ENCODE data around the gene IFT122. TPM values are rescaled to one million over a fixed set of nuclear protein-coding genes. Genes with fewer than 3 reads are reported as not detected.

IFT122 gene
- total RNA-seq, 2 experiments from 2014 or later = 21.6 to 37.0 TPM

DNA sequence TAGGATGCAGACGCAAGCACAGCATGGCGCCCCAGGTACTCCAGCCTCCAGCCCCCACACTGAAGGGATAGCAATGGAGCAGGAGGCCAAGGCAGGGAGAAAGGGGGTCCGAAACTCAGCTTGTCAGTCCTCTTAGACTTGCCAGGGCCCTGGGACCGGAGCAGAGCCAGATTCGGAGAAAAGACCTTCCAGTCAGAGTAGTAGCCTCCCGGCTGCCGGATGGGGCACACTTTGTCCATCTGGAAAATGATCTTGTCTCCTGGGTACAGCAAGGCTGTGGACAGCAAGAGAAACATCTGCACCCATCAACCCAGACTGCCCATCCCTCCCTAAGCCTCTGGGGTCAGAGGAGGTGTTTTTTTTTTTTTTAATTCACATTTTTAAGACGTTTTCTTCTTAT lies 35.9 kb upstream of the IFT122 start:
- TF ChIP-seq, protein P1, sequence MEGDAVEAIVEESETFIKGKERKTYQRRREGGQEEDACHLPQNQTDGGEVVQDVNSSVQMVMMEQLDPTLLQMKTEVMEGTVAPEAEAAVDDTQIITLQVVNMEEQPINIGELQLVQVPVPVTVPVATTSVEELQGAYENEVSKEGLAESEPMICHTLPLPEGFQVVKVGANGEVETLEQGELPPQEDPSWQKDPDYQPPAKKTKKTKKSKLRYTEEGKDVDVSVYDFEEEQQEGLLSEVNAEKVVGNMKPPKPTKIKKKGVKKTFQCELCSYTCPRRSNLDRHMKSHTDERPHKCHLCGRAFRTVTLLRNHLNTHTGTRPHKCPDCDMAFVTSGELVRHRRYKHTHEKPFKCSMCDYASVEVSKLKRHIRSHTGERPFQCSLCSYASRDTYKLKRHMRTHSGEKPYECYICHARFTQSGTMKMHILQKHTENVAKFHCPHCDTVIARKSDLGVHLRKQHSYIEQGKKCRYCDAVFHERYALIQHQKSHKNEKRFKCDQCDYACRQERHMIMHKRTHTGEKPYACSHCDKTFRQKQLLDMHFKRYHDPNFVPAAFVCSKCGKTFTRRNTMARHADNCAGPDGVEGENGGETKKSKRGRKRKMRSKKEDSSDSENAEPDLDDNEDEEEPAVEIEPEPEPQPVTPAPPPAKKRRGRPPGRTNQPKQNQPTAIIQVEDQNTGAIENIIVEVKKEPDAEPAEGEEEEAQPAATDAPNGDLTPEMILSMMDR (conservative IDR thresholded peaks at IDR 0.05; ENCODE audit: low read length) = no peak
- no peak for TF ChIP-seq EZH2phosphoT487 (IDR thresholded peaks at IDR 0.05; ENCODE audit: borderline replicate concordance, low read depth, low read length)
- POLR2A ChIA-PET = interaction anchor here (1.1 kb wide), 1 partner anchor 12 kb away, joined by 6 read pairs; no protein-coding TSS in a partner anchor
- Histone ChIP-seq H3K4me1 (ENCODE audit: insufficient read depth, low read length, poor library complexity, severe bottlenecking) (peaks cover 11% of the 10 kb centered on the region), H3K36me3 (ENCODE audit: insufficient read depth, low read length) (no peaks in the 10 kb centered on the region), H3K9me2 (ENCODE audit: insufficient read depth, low read length) (no peaks in the 10 kb centered on the region), H3K4me2 (ENCODE audit: low read length) (no peak overlapping the region), H3K9me3 (ENCODE audit: low read length) (no peaks in the 10 kb centered on the region), H3K27ac (ENCODE audit: low read depth, low read length, poor library complexity, severe bottlenecking) (no peak overlapping the region), H3K4me3 (ENCODE audit: low read depth, low read length, poor library complexity, severe bottlenecking) (no peak overlapping the region), H3K79me2 (ENCODE audit: insufficient read depth, low read depth, low read length) (peaks cover 1% of the 10 kb centered on the region), H4K20me1 (ENCODE audit: insufficient read depth, low read length) (no peaks in the 10 kb centered on the region), H2AFZ (ENCODE audit: low read length) (no peak overlapping the region)
- CTCF ChIA-PET (ENCODE audit: unreplicated experiment) = no interaction called here
- no peak for DNase-seq (ENCODE audit: low spot score)
- no TSS peak for BruUV-seq (replicated peaks)
- intact Hi-C loops (cut with micrococcal nuclease; ENCODE audit: unreplicated experiment) = no loop called here

DNA sequence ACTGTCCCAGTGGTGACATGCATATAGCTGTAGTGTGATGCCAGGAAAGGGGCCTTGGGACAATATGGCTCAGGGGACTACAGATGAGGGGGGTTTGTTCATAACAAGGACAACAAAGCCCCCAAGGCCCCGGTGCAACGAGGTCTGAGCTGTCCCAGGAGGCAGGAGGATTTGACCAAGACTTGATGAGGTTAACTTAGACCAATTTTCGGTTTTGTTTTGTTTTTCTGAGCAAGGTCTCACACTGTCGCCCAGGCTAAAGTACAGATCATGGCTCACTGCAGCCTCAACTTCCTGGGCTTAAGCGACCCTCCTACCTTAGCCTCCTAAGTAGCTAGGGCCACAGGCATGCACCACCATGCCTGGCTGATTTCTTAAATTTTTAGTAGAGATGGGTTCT lies 35.4 kb upstream of the IFT122 start:
- ChIA-PET CTCF (ENCODE audit: unreplicated experiment) (no interaction called here), POLR2A (interaction anchor here (0.6 to 1.1 kb wide), 2 partner anchors 12 to 122 kb away, joined by 3 to 6 read pairs; no protein-coding TSS in a partner anchor)
- intact Hi-C loops (cut with micrococcal nuclease; ENCODE audit: unreplicated experiment) = no loop called here
- H2AFZ ChIP-seq (ENCODE audit: low read length) = no peak overlapping the region
- no peak for DNase-seq (ENCODE audit: low spot score)
- H3K9me2 ChIP-seq (ENCODE audit: insufficient read depth, low read length) = no peaks in the 10 kb centered on the region
- no peak overlapping the region for H3K4me3 ChIP-seq (ENCODE audit: low read depth, low read length, poor library complexity, severe bottlenecking)
- H4K20me1 ChIP-seq (ENCODE audit: insufficient read depth, low read length) = no peaks in the 10 kb centered on the region
- no peaks in the 10 kb centered on the region for H3K9me3 ChIP-seq (ENCODE audit: low read length)
- H3K79me2 ChIP-seq (ENCODE audit: insufficient read depth, low read depth, low read length) = no peaks in the 10 kb centered on the region
- BruUV-seq (replicated peaks) = no TSS peak
- peaks cover 11% of the 10 kb centered on the region for H3K4me1 ChIP-seq (ENCODE audit: insufficient read depth, low read length, poor library complexity, severe bottlenecking)
- no peak overlapping the region for H3K27ac ChIP-seq (ENCODE audit: low read depth, low read length, poor library complexity, severe bottlenecking)
- H3K36me3 ChIP-seq (ENCODE audit: insufficient read depth, low read length) = no peaks in the 10 kb centered on the region
- H3K4me2 ChIP-seq (ENCODE audit: low read length) = no peak overlapping the region
- TF ChIP-seq EZH2phosphoT487 (IDR thresholded peaks at IDR 0.05; ENCODE audit: borderline replicate concordance, low read depth, low read length) = no peak
- TF ChIP-seq, protein P1 (conservative IDR thresholded peaks at IDR 0.05; ENCODE audit: low read length) = no peak

DNA sequence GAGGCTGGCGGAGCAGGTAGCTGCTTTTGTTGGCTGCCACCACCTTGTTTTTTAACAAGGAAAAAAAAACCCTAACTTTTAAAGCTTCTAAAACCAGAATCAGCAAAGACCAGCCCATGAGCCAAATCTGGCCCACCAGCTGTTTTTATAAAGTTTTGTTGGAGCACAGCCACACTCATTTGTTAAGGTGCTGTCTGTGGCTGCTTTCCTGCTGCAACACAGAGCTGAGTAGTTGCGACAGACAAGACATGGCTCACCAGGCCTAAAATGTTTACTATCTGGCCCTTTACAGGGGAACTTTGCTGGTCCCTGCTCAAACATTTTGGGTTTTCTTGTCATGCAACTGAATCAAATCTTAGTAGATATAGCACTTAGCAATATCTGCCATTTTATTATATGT lies 30.5 kb upstream of the IFT122 start:
- no peaks in the 10 kb centered on the region for H3K9me3 ChIP-seq (ENCODE audit: low read length)
- intact Hi-C loops (cut with micrococcal nuclease; ENCODE audit: unreplicated experiment) = no loop called here
- no peaks in the 10 kb centered on the region for H3K9me2 ChIP-seq (ENCODE audit: insufficient read depth, low read length)
- no peak overlapping the region for H3K4me3 ChIP-seq (ENCODE audit: low read depth, low read length, poor library complexity, severe bottlenecking)
- ChIA-PET CTCF (ENCODE audit: unreplicated experiment) (interaction anchor here (0.6 to 1.9 kb wide), 2 partner anchors 10 to 113 kb away, joined by 3 to 6 read pairs; no protein-coding TSS in a partner anchor), POLR2A (interaction anchor here (0.7 to 2.2 kb wide), 6 partner anchors 10 to 1809 kb away, joined by 3 to 9 read pairs (median 3); no protein-coding TSS in a partner anchor)
- H3K79me2 ChIP-seq (ENCODE audit: insufficient read depth, low read depth, low read length) = no peaks in the 10 kb centered on the region
- no peak overlapping the region for H3K27ac ChIP-seq (ENCODE audit: low read depth, low read length, poor library complexity, severe bottlenecking)
- no peak for TF ChIP-seq EZH2phosphoT487 (IDR thresholded peaks at IDR 0.05; ENCODE audit: borderline replicate concordance, low read depth, low read length)
- TF ChIP-seq, protein P1 (conservative IDR thresholded peaks at IDR 0.05; ENCODE audit: low read length) = no peak
- H4K20me1 ChIP-seq (ENCODE audit: insufficient read depth, low read length) = no peaks in the 10 kb centered on the region
- H2AFZ ChIP-seq (ENCODE audit: low read length) = no peak overlapping the region
- DNase-seq (ENCODE audit: low spot score) = no peak
- H3K4me2 ChIP-seq (ENCODE audit: low read length) = no peak overlapping the region
- no TSS peak for BruUV-seq (replicated peaks)
- H3K36me3 ChIP-seq (ENCODE audit: insufficient read depth, low read length) = no peaks in the 10 kb centered on the region
- no peaks in the 10 kb centered on the region for H3K4me1 ChIP-seq (ENCODE audit: insufficient read depth, low read length, poor library complexity, severe bottlenecking)
